Astrocyte (in vitro differentiated cells and primary cell): ENCODE data around the gene SMCO1. TPM values are rescaled to one million over a fixed set of nuclear protein-coding genes. Genes with fewer than 3 reads are reported as not detected.
"Not testable (repeated sequence)": the region's sequence is repeated elsewhere in the genome, so short reads cannot be mapped to it uniquely, and the experiment has no call there.

Experiments used
- DNase-seq: peaks from one replicate; pipeline ENCODE4 v3.0.0-alpha.2; 2010; ENCODE audit warnings: low read depth
- FAIRE-seq: peaks from 2 replicates; lab custom pipeline; 2011; peaks lifted over from hg19 to GRCh38; lab: Jason Lieb, UNC
- H2AFZ ChIP-seq: 2 replicates; pipeline ENCODE4 v1.6.0; 2012; ENCODE audit warnings: low read depth, low read length, inconsistent platforms
- H3K27ac ChIP-seq: 2 replicates; pipeline ENCODE4 v1.5.1; 2011; ENCODE audit warnings: low read depth, low read length, inconsistent platforms
- H3K27me3 ChIP-seq: 2 replicates; pipeline ENCODE4 v1.6.0; 2011; ENCODE audit warnings: low read length, inconsistent platforms; ENCODE audit not compliant: insufficient read depth
- H3K36me3 ChIP-seq: 2 replicates; pipeline ENCODE4 v1.5.1; 2011; ENCODE audit warnings: low read length, inconsistent platforms; ENCODE audit not compliant: insufficient read depth
- H3K4me1 ChIP-seq: 2 replicates; pipeline ENCODE4 v1.5.1; 2011; ENCODE audit warnings: low read length, inconsistent platforms; ENCODE audit not compliant: insufficient read depth
- H3K4me2 ChIP-seq: 2 replicates; pipeline ENCODE4 v1.6.0; 2012; ENCODE audit warnings: low read length, inconsistent platforms
- H3K4me3 ChIP-seq: 2 replicates; pipeline ENCODE4 v1.5.1; 2011; ENCODE audit warnings: low read depth, mild to moderate bottlenecking, low read length, inconsistent platforms; ENCODE audit not compliant: insufficient read depth
- H3K79me2 ChIP-seq: 2 replicates; pipeline ENCODE4 v1.6.0; 2012; ENCODE audit warnings: mild to moderate bottlenecking, low read length, inconsistent platforms; ENCODE audit not compliant: insufficient read depth
- H3K9ac ChIP-seq: 2 replicates; pipeline ENCODE4 v1.6.0; 2012; ENCODE audit warnings: mild to moderate bottlenecking, low read length, inconsistent platforms
- H3K9me3 ChIP-seq: 2 replicates; pipeline ENCODE4 v1.5.1; 2012; ENCODE audit warnings: low read depth, mild to moderate bottlenecking, low read length, inconsistent platforms; ENCODE audit not compliant: insufficient read depth
- H4K20me1 ChIP-seq: 2 replicates; pipeline ENCODE4 v1.6.0; 2012; ENCODE audit warnings: low read length, inconsistent platforms; ENCODE audit not compliant: insufficient read depth
- H3K27ac Mint-ChIP-seq: one replicate; pipeline ENCODE4 v1.8.0; 2021; ENCODE audit warnings: mild to moderate bottlenecking, mixed read lengths; ENCODE audit not compliant: unreplicated experiment
- H3K27me3 Mint-ChIP-seq: one replicate; pipeline ENCODE4 v1.8.0; 2021; ENCODE audit warnings: low read depth, mixed read lengths; ENCODE audit not compliant: unreplicated experiment
- H3K36me3 Mint-ChIP-seq: one replicate; pipeline ENCODE4 v1.8.0; 2021; ENCODE audit warnings: low read depth, mixed read lengths; ENCODE audit not compliant: unreplicated experiment
- H3K4me1 Mint-ChIP-seq: one replicate; pipeline ENCODE4 v1.8.0; 2021; ENCODE audit warnings: low read depth, mixed read lengths; ENCODE audit not compliant: unreplicated experiment
- H3K4me3 Mint-ChIP-seq: one replicate; pipeline ENCODE4 v1.8.0; 2021; ENCODE audit warnings: mild to moderate bottlenecking, moderate library complexity, mixed read lengths; ENCODE audit not compliant: unreplicated experiment
- H3K9me3 Mint-ChIP-seq: one replicate; pipeline ENCODE4 v1.8.0; 2021; ENCODE audit warnings: mild to moderate bottlenecking, mixed read lengths; ENCODE audit not compliant: unreplicated experiment
- CTCF ChIP-seq: IDR thresholded peaks from 2 replicates; pipeline ENCODE4 v1.5.1; 2011; ENCODE audit warnings: low read depth, mild to moderate bottlenecking, inconsistent platforms, low read length, moderate library complexity; ENCODE audit not compliant: insufficient read depth
- EZH2 ChIP-seq: IDR thresholded peaks from 2 replicates; pipeline ENCODE4 v1.6.1; 2012; ENCODE audit warnings: mild to moderate bottlenecking, low read length, inconsistent platforms; ENCODE audit not compliant: insufficient read depth
- total RNA-seq: library from RNA; stranded (reverse); gene quantifications from 2 replicates; pipeline ENCODE4 v1.2.1, GENCODE V29; 2021

SMCO1 gene
- total RNA-seq, 1 donor from 2014 or later: not detected

GRCh38 chr3:196506687-196507086, 8.5 kb downstream of the SMCO1 start:
- no peak for FAIRE-seq
- no peaks in the 10 kb centered on the region for H3K27me3 Mint-ChIP-seq
- Histone ChIP-seq H3K36me3 (no peaks in the 10 kb centered on the region), H3K4me2 (no peak overlapping the region), H4K20me1 (peaks cover 14% of the 10 kb centered on the region), H2AFZ (no peak overlapping the region), H3K9ac (no peak overlapping the region), H3K9me3 (no peaks in the 10 kb centered on the region), H3K27me3 (no peaks in the 10 kb centered on the region), H3K4me3 (no peak overlapping the region), H3K79me2 (peaks cover 16% of the 10 kb centered on the region), H3K4me1 (no peaks in the 10 kb centered on the region), H3K27ac (no peak overlapping the region)
- no peak for DNase-seq
- no peak overlapping the region for H3K27ac Mint-ChIP-seq
- no peak overlapping the region for H3K4me3 Mint-ChIP-seq
- H3K9me3 Mint-ChIP-seq: peaks cover 10% of the 10 kb centered on the region
- TF ChIP-seq EZH2: no peak
- no peak for TF ChIP-seq CTCF
- no peaks in the 10 kb centered on the region for H3K36me3 Mint-ChIP-seq
- no peaks in the 10 kb centered on the region for H3K4me1 Mint-ChIP-seq

- peaks cover 32% of the 10 kb centered on the region for H4K20me1 ChIP-seq
- Mint-ChIP-seq H3K27ac (peak overlapping the region; percentile 26), H3K4me1 (peaks cover 1% of the 10 kb centered on the region), H3K9me3 (peaks cover 6% of the 10 kb centered on the region), H3K27me3 (no peaks in the 10 kb centered on the region), H3K36me3 (peaks cover 1% of the 10 kb centered on the region), H3K4me3 (peak overlapping the region; percentile 62)
- no peak overlapping the region for H3K4me2 ChIP-seq
- peaks cover 36% of the 10 kb centered on the region for H3K79me2 ChIP-seq
- TF ChIP-seq EZH2 (no peak), CTCF (no peak)
- H3K27ac ChIP-seq: no peak overlapping the region
- H3K27me3 ChIP-seq: no peaks in the 10 kb centered on the region
- H3K4me3 ChIP-seq: no peak overlapping the region
- DNase-seq (no peak), FAIRE-seq (no peak)
- no peaks in the 10 kb centered on the region for H3K36me3 ChIP-seq
- H3K9ac ChIP-seq: no peak overlapping the region
- no peaks in the 10 kb centered on the region for H3K9me3 ChIP-seq
- H3K4me1 ChIP-seq: peaks cover 8% of the 10 kb centered on the region
- no peak overlapping the region for H2AFZ ChIP-seq
Measured at GRCh38 chr3:196504556-196504955, 10.6 kb downstream of the SMCO1 start.

GRCh38 chr3:196504077-196504398, 11.1 kb downstream of the SMCO1 start:
- Histone ChIP-seq H3K4me2 (peak overlapping the region; percentile 91), H3K4me1 (peaks cover 14% of the 10 kb centered on the region), H3K27ac (peak overlapping the region; percentile 93), H3K4me3 (peak overlapping the region; percentile 97), H2AFZ (peak overlapping the region; percentile 37), H3K9ac (peak overlapping the region; percentile 70), H4K20me1 (peaks cover 37% of the 10 kb centered on the region), H3K79me2 (peaks cover 41% of the 10 kb centered on the region)
- H3K4me3 Mint-ChIP-seq: peak overlapping the region; percentile 99
- DNase-seq, H3K4me1 Mint-ChIP-seq, H3K27me3 ChIP-seq, H3K9me3 Mint-ChIP-seq, FAIRE-seq, H3K9me3 ChIP-seq, H3K36me3 Mint-ChIP-seq, H3K36me3 ChIP-seq, H3K27me3 Mint-ChIP-seq: not testable (repeated sequence)
- peak overlapping the region; percentile 53 for H3K27ac Mint-ChIP-seq
